Measurements from ENCODE around the gene LYZL1. TPM values are rescaled to one million over a fixed set of nuclear protein-coding genes. Genes with fewer than 3 reads are reported as not detected.

LYZL1 gene
- total RNA-seq, 1 experiment from 2014 or later, result not detected

- POLR2A ChIA-PET, result no interaction called here
- TF ChIP-seq CBX3 (IDR thresholded peaks at IDR 0.05; ENCODE audit: low read depth) (no peak), TCF7L2 (IDR thresholded peaks at IDR 0.05; ENCODE audit: borderline replicate concordance, extremely low read depth, insufficient read depth, insufficient read length) (no peak), ZFX (IDR thresholded peaks at IDR 0.05) (no peak), EZH2phosphoT487 (IDR thresholded peaks at IDR 0.05; ENCODE audit: borderline replicate concordance) (no peak), ELF1 (IDR thresholded peaks at IDR 0.05; ENCODE audit: borderline replicate concordance, low read depth) (no peak), MAX (IDR thresholded peaks at IDR 0.05) (no peak), EZH2 (IDR thresholded peaks at IDR 0.05) (no peak), YY1 (IDR thresholded peaks at IDR 0.05; ENCODE audit: extremely low read depth, insufficient replicate concordance, low read depth, low read length) (no peak), REST (IDR thresholded peaks at IDR 0.05; ENCODE audit: low read depth) (no peak), FOSL1 (IDR thresholded peaks at IDR 0.05; ENCODE audit: low read depth) (no peak), ZNF274 (IDR thresholded peaks at IDR 0.05; ENCODE audit: low read depth, low read length) (no peak), RAD21 (IDR thresholded peaks at IDR 0.05; ENCODE audit: low read depth) (no peak), JUND (IDR thresholded peaks at IDR 0.05) (no peak), CTCF (IDR thresholded peaks at IDR 0.05 in 2 of 3, conservative IDR thresholded peaks at IDR 0.05 in 1 of 3; ENCODE audit: borderline replicate concordance in 1 of 3, insufficient read depth in 1 of 3, low read depth in 2 of 3, low read length in 2 of 3) (no peak)
Measured at GRCh38 chr10:29355411-29355991, 66.6 kb downstream of the LYZL1 start.

More at GRCh38 chr10:29355411-29355991, 66.6 kb downstream of the LYZL1 start:
- Histone ChIP-seq H3K36me3 (ENCODE audit: control insufficient read depth in 1 of 2, insufficient read depth in 2 of 2, low read length in 2 of 2) (no peaks in the 10 kb centered on the region), H3K9me3 (ENCODE audit: control insufficient read depth in 1 of 2, insufficient read depth in 1 of 2, low read depth in 1 of 2, low read length in 2 of 2) (no peaks in the 10 kb centered on the region), H2AFZ (ENCODE audit: low read depth, low read length, poor library complexity, severe bottlenecking) (no peak overlapping the region), H3K4me2 (ENCODE audit: low read length) (no peak overlapping the region), H3K27ac (ENCODE audit: low read depth, low read length) (no peak overlapping the region), H3K4me1 (ENCODE audit: control insufficient read depth in 1 of 2, insufficient read depth in 2 of 2, low read length in 2 of 2) (no peaks in the 10 kb centered on the region), H3K27me3 (ENCODE audit: insufficient read depth, low read length) (0 out of 2 replicates have a peak, but pooled peaks cover 3% of the 10 kb centered on the region), H4K20me1 (ENCODE audit: insufficient read depth) (no peaks in the 10 kb centered on the region), H3K9ac (ENCODE audit: low read length) (no peak overlapping the region), H3K9me2 (ENCODE audit: insufficient read depth) (no peaks in the 10 kb centered on the region), H3K4me3 (replicated peaks in 1 of 2; ENCODE audit: low read depth in 1 of 2, low read length in 2 of 2) (no peak overlapping the region), H3K79me2 (ENCODE audit: insufficient read depth, low read length) (no peaks in the 10 kb centered on the region)
- ChIA-PET CTCF (no interaction called here), RAD21 (ENCODE audit: low non-redundant PET in 1 of 2, low total read pairs in 2 of 2, uncharacterized antibody in 2 of 2, unreplicated experiment in 2 of 2) (no interaction called here)
- intact Hi-C loops (cut with micrococcal nuclease), result no loop called here
- ATAC-seq (no peak), DNase-seq (ENCODE audit: low read depth, low spot score) (no peak)
- BruUV-seq (replicated peaks), result no TSS peak
